Measurements from ENCODE around the gene FOXO3. TPM values are rescaled to one million over a fixed set of nuclear protein-coding genes. Genes with fewer than 3 reads are reported as not detected.

Gene FOXO3
- total RNA-seq, 2 experiments from 2014 or later = 5.4 to 6.5 TPM

DNA sequence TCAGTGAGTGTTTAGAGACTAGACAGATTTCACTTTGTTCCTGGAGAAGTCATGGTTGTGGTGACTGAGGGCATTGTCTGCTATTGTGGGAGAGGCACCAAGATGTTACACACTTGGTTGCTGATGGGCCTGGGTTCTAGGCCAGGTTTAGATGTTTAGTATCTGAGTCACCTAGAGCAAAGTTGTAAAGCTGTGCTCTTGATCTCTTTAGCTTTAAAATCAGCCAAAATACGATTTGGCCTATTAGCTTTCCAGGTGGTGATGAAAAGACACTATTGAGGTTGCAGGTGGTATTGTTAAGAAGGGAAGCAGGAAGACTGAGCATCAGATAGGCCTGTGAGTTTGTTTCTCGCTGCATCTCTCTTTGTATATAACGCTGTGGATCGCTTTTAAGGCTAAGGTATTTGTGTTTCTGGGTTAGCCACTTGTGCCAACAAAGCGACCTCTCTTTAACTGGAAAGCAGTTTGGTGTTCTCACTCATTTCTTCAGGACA is 48.6 kb downstream of the FOXO3 start:
- no peak overlapping the region for H3K4me3 Mint-ChIP-seq
- no peak for DNase-seq
- ChIA-PET POLR2A (no interaction called here), CTCF (interaction anchor here (1.4 kb wide), 1 partner anchor 11 kb away, joined by 4 read pairs; no protein-coding TSS in a partner anchor)
- H3K27me3 Mint-ChIP-seq = no peaks in the 10 kb centered on the region
- H3K4me1 Mint-ChIP-seq (ENCODE audit: low read depth) = peaks cover 41% of the 10 kb centered on the region
- H3K36me3 Mint-ChIP-seq = peaks cover 8% of the 10 kb centered on the region
- H3K27ac Mint-ChIP-seq = no peak overlapping the region
- H3K9me3 Mint-ChIP-seq = peaks cover 9% of the 10 kb centered on the region
- intact Hi-C loops (cut with micrococcal nuclease) = no loop called here

DNA sequence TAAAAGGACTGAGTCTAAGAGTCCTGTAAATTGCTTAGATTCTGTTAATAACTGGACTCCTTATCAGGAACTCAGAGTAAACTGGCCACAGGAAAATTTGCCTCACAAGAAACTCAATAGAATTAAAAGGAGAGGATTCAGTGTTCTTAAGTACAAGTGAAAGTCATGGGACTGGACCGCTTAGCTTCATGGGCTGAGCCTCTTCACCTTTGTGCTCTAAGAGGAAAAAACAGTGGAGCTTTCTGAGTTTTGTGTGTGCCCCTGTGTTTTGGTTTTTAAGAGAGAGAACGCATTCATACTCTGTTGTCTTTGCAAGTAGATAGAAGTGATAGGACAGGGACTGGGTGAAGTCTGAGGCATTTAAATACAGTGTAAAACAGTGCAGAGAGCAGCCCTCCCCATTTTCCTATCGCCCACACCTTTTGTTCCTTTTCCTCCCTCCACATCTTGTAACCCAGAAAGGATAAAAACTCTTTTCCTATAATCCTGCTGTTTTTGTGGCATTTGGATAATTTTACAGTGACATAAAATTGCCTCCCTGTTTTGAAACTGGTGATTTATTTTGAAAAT is 49.6 kb downstream of the FOXO3 start:
- intact Hi-C loops (cut with micrococcal nuclease) = no loop called here
- Mint-ChIP-seq H3K27me3 (no peaks in the 10 kb centered on the region), H3K36me3 (peaks cover 8% of the 10 kb centered on the region), H3K9me3 (peaks cover 9% of the 10 kb centered on the region), H3K27ac (no peak overlapping the region), H3K4me3 (no peak overlapping the region), H3K4me1 (ENCODE audit: low read depth) (peaks cover 47% of the 10 kb centered on the region)
- DNase-seq = no peak
- ChIA-PET POLR2A (no interaction called here), CTCF (no interaction called here)

DNA sequence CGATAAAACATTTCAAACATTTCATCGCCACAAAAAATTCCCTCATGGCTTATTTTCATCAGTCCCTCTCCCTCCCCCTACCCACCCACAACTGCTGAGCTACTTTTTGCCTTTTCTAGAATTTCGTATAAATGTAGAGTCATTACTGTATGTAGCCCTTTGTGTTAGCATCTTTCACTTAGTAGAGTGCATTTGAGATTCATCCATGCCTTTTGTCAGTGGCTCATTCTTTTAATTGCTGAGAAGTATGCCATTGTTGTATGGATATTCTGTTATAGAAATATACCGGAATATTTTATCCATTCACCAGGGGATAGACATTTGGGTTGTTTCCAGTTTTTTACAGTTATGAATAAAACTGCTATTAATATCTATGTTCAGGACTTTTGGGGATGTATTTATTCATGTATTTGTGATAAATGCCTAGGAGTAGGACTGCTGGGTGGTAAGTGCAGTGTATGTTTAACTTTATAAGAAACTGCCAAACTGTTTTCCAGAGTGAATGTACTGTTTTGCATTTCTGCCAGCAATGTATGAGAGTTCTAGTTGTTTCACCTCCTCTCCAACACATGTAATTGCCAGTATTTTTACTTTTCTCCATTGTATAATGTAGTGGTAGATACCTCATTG is 50.4 kb downstream of the FOXO3 start:
- POLR2A ChIA-PET = no interaction called here
- Mint-ChIP-seq H3K4me3 (no peak overlapping the region), H3K4me1 (ENCODE audit: low read depth) (peaks cover 44% of the 10 kb centered on the region), H3K27me3 (no peaks in the 10 kb centered on the region), H3K36me3 (peaks cover 8% of the 10 kb centered on the region), H3K9me3 (peaks cover 9% of the 10 kb centered on the region), H3K27ac (no peak overlapping the region)
- CTCF ChIA-PET = no interaction called here
- intact Hi-C loops (cut with micrococcal nuclease) = no loop called here
- DNase-seq = no peak

DNA sequence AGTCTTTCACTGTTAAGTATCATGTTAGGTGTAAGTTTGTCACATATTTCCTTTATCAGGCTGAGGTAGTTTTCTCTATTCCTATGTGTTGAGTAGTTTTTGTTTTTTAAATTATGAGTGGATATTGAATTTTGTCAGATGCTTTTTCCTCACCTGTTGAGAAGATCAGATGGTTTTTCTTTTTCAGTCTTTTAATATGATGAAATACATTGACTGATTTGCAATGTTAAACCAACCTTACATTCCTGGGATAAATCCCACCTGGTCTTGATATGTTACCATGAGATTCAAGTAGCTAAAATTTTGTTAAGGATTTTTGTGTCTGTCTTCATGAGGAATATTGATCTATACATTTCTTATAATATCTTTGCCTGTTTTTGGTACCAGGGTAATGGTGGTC is 52.1 kb downstream of the FOXO3 start:
- Mint-ChIP-seq H3K9me3 (peaks cover 9% of the 10 kb centered on the region), H3K27me3 (no peaks in the 10 kb centered on the region), H3K4me1 (ENCODE audit: low read depth) (peaks cover 39% of the 10 kb centered on the region), H3K4me3 (no peak overlapping the region), H3K27ac (no peak overlapping the region), H3K36me3 (peaks cover 5% of the 10 kb centered on the region)
- no peak for DNase-seq
- POLR2A ChIA-PET = no interaction called here
- intact Hi-C loops (cut with micrococcal nuclease) = no loop called here
- CTCF ChIA-PET = no interaction called here

DNA sequence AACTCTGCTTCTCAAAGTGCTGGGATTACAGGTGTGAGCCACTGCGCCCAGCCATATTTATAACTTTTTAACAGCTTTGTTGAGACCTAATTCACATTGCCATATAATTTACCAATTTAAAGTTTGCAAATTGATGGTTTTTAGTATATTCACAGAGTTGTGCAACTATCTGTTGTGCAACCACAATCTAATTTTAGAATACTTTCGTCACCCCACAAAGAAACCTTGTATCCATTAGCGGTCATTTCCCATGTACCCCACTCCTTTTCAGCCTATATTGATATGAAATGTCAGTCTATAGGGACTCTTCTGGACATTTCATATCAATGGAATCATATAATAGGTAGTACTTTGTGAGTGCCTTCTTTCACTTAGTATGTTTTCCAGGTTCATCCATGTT is 55.8 kb downstream of the FOXO3 start:
- Mint-ChIP-seq H3K36me3 (peaks cover 5% of the 10 kb centered on the region), H3K27me3 (no peaks in the 10 kb centered on the region)
- POLR2A ChIA-PET = no interaction called here

DNA sequence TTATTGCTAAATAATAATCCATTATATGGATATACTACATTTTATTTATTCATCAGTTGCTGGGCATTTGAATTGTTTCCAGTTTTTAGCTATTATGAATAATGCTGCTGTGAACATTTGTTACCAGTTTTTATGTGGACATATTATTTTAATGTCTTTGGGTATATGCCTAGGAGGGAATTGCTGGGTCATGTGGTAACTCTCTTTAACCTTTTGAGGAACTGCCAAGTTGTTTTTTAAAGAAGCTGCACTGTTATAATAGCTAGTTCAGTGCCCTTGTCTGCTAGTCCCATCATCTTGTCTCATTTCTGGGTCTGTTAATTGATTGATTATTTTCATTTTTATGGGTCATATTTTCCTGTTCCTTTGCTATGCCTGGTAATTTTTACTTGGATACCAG is 56.3 kb downstream of the FOXO3 start:
- Mint-ChIP-seq H3K4me1 (ENCODE audit: low read depth) (peaks cover 40% of the 10 kb centered on the region), H3K36me3 (peaks cover 3% of the 10 kb centered on the region), H3K9me3 (peaks cover 7% of the 10 kb centered on the region), H3K27ac (no peak overlapping the region), H3K4me3 (no peak overlapping the region), H3K27me3 (no peaks in the 10 kb centered on the region)
- POLR2A ChIA-PET = no interaction called here
- CTCF ChIA-PET = interaction anchor here (1.1 kb wide), 1 partner anchor 49 kb away, joined by 3 read pairs; no protein-coding TSS in a partner anchor
- intact Hi-C loops (cut with micrococcal nuclease) = no loop called here
- DNase-seq = no peak

More for the DNA sequence above, 55.8 kb downstream of the FOXO3 start:
- peaks cover 9% of the 10 kb centered on the region for H3K9me3 Mint-ChIP-seq
- DNase-seq = no peak
- CTCF ChIA-PET = interaction anchor here (1.1 kb wide), 1 partner anchor 50 kb away, joined by 3 read pairs; no protein-coding TSS in a partner anchor
- H3K4me3 Mint-ChIP-seq = no peak overlapping the region
- H3K4me1 Mint-ChIP-seq (ENCODE audit: low read depth) = peaks cover 37% of the 10 kb centered on the region
- no peak overlapping the region for H3K27ac Mint-ChIP-seq
- intact Hi-C loops (cut with micrococcal nuclease) = no loop called here

DNA sequence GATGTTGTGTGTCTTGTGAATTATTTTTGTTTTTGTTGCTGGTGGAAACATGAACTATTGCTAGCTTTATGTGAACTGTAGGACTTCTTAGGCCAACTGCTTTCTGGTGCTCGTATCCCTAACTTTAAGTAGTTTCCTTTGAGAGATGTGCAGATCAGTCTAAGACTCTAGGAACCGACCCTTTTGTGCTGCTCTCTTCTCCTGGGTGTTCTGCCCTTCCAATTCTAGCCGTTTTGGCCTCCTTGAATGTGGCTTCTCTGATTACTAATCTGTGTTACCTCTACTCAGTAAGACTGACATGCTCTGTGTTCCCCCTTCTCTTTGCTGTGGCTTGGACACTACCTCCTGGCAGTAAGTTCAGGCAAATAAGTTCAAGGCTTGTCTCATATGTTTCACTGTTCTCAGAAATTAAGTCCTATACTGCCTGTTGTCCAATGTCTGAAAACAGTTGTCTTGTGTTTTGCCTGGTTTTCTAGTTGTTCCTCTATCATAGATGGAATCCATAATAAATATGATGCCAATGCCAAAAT is 58.0 kb downstream of the FOXO3 start:
- ChIA-PET CTCF (no interaction called here), POLR2A (interaction anchor here (0.7 kb wide), 1 partner anchor 84 kb away, joined by 3 read pairs; no protein-coding TSS in a partner anchor)
- Mint-ChIP-seq H3K9me3 (no peaks in the 10 kb centered on the region), H3K4me1 (ENCODE audit: low read depth) (peaks cover 51% of the 10 kb centered on the region), H3K4me3 (no peak overlapping the region), H3K27me3 (no peaks in the 10 kb centered on the region), H3K27ac (no peak overlapping the region), H3K36me3 (no peaks in the 10 kb centered on the region)
- intact Hi-C loops (cut with micrococcal nuclease) = no loop called here
- no peak for DNase-seq

DNA sequence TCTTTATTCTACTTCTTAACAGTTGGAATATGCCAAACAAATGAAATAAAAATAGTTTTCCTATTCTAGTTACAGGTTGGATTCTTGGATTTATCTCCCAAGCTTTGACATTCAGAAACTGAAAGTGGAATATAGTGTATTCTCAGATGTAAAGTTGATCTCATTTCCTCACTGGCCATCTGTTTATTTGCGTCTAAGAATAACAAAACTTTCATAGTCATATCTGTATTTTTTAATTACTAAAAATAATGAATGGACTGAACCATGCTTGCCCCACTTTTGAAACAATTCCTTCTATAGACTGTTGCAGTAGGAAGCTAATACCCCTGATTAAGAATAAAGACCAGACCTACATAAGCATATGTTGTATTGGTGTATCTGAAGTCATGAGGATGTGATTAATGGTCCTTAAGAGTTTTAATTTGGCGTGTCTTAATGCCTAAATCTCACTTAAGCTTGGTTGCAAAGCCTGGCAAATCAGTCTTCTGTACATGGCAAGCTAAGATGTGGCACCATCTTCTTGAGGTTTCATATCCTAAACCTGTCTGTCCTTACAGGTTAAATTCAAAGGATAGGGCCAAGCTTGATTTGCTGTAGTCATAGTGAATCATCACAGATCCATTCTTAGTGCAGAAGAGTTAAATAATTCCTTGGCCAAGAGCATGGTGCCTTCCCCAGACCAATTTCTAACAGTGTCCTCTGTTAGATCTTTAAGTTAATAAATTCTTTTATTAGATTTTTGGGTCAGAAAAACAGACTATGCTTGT is 58.9 kb downstream of the FOXO3 start:
- H3K27ac Mint-ChIP-seq = no peak overlapping the region
- no peak overlapping the region for H3K4me3 Mint-ChIP-seq
- H3K4me1 Mint-ChIP-seq (ENCODE audit: low read depth) = peaks cover 44% of the 10 kb centered on the region
- no peaks in the 10 kb centered on the region for H3K36me3 Mint-ChIP-seq
- ChIA-PET POLR2A (no interaction called here), CTCF (no interaction called here)
- H3K27me3 Mint-ChIP-seq = no peaks in the 10 kb centered on the region
- intact Hi-C loops (cut with micrococcal nuclease) = no loop called here
- H3K9me3 Mint-ChIP-seq = no peaks in the 10 kb centered on the region
- no peak for DNase-seq

DNA sequence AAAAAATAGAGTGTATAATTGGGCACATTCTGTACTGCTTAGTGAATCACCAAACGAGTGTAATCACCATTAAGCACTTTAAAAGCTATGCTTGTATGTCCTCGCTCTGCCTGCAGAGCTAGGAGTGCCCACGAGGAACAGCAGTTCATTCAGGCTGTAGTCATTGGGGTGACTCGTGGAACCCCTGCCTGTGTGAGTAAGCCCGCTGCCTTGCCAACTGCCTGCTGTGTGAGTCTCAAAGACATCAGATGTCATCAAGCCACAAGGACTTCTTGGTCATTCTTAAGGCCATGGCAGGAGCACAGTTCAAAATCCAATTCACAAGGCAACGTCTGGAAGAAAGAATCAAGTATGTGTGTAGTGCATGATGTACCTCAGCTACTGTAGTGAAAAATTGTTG is 60.4 kb downstream of the FOXO3 start:
- CTCF ChIA-PET = no interaction called here
- H3K9me3 Mint-ChIP-seq = no peaks in the 10 kb centered on the region
- H3K4me1 Mint-ChIP-seq (ENCODE audit: low read depth) = peaks cover 44% of the 10 kb centered on the region
- peak; percentile 63 for DNase-seq
- no peak overlapping the region for H3K27ac Mint-ChIP-seq
- intact Hi-C loops (cut with micrococcal nuclease) = no loop called here
- H3K4me3 Mint-ChIP-seq = no peak overlapping the region
- POLR2A ChIA-PET = interaction anchor here (0.9 kb wide), 1 partner anchor 9 kb away, joined by 3 read pairs; no protein-coding TSS in a partner anchor
- no peaks in the 10 kb centered on the region for H3K27me3 Mint-ChIP-seq
- no peaks in the 10 kb centered on the region for H3K36me3 Mint-ChIP-seq

DNA sequence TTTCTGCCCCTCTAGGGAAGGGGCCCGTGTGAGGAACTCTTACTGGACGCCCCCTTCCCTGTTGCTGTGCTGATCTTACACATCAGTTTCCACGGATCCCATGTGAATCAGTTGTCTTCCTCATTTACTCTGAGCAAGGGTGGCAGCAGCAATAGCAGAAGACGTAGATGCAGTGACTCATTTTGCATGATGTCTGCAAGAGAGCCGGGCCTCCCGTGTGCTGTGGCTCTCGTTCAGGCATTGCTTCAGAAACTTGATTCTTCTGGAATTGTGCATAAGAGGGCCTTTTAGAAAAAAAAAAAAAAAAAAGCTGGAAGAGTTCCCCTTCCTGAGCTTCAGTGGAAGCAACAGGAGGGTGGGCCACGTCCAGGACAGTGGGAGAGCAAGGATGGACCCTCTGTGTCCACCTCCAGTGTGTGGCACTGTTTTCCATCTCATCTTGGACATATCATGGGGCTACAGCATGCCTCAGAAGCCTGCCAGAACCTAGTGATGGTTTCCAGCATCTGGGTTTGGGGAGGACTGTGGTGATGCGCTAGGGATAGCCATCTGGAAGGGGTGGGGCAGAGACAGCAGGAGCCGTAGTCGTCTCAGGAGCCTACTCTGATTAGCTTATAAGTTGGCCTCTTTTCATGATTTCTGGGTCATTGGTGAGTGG is 62.1 kb downstream of the FOXO3 start:
- Mint-ChIP-seq H3K4me1 (ENCODE audit: low read depth) (peaks cover 57% of the 10 kb centered on the region), H3K4me3 (no peak overlapping the region), H3K27ac (no peak overlapping the region), H3K27me3 (no peaks in the 10 kb centered on the region), H3K36me3 (no peaks in the 10 kb centered on the region), H3K9me3 (no peaks in the 10 kb centered on the region)
- DNase-seq = no peak
- ChIA-PET POLR2A (no interaction called here), CTCF (no interaction called here)
- intact Hi-C loops (cut with micrococcal nuclease) = no loop called here

DNA sequence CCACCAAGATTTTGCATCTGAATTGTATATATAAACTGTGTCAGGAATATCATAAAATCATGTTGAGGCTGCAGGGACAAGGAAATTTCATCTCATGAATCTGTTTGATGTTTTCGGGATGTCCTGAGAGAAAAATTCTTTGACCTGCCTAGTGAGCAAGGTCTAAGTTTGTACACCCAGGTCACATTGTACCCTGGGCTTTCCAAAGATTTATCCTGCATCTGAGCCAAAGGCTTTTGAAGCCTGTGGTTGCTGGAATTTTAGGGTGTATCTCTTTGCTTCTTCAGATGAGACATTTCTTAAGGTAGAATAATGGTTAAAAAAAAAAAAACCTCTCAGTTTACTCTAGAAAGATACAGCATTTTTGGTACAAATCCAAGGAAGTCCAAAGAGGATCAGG is 63.3 kb downstream of the FOXO3 start:
- Mint-ChIP-seq H3K27ac (no peak overlapping the region), H3K9me3 (no peaks in the 10 kb centered on the region), H3K4me3 (no peak overlapping the region), H3K27me3 (no peaks in the 10 kb centered on the region), H3K36me3 (no peaks in the 10 kb centered on the region), H3K4me1 (ENCODE audit: low read depth) (peaks cover 59% of the 10 kb centered on the region)
- no peak for DNase-seq
- CTCF ChIA-PET = no interaction called here
- POLR2A ChIA-PET = no interaction called here
- intact Hi-C loops (cut with micrococcal nuclease) = no loop called here

DNA sequence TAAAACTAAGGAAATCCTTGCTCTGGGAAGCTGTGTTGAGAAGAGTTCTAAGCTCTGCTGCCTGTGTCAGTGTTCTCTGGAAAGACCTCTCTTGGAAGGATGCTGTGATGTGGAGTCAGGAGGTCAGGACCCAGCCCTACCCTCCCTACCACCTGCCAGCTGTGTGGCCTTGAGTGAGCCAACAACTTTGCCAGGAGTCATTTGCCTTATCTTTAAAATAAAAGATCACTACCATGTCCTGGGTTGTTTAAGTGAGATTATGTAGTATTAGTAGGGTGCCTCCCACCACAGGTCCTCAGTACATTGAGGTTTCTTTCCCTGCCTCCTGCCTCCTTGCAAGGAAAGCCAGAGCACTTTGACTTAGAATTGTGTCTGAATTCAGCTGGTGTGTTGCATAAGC is 64.9 kb downstream of the FOXO3 start:
- Mint-ChIP-seq H3K27me3 (no peaks in the 10 kb centered on the region), H3K27ac (no peak overlapping the region), H3K9me3 (no peaks in the 10 kb centered on the region), H3K4me3 (no peak overlapping the region), H3K36me3 (no peaks in the 10 kb centered on the region), H3K4me1 (ENCODE audit: low read depth) (peaks cover 62% of the 10 kb centered on the region)
- DNase-seq = no peak
- CTCF ChIA-PET = no interaction called here
- intact Hi-C loops (cut with micrococcal nuclease) = no loop called here
- POLR2A ChIA-PET = no interaction called here

All from activated CD4-positive, alpha-beta memory T cell treated with anti-CD3 and anti-CD28 coated beads for 36 hours (primary cell).